ENCODE measurements around the gene KRTAP10-8. TPM values are rescaled to one million over a fixed set of nuclear protein-coding genes. Genes with fewer than 3 reads are reported as not detected.
"Not testable (repeated sequence)": the region's sequence is repeated elsewhere in the genome, so short reads cannot be mapped to it uniquely, and the experiment has no call there.

The KRTAP10-8 gene
- total RNA-seq, 1 donor from 2014 or later = not detected

GRCh38 chr21:44650973-44651675 lies 39.2 kb downstream of the KRTAP10-8 start:
- ATAC-seq (no peak), DNase-seq (ENCODE audit: missing footprints) (no peak)
- intact Hi-C loops (cut with DNase I) = no loop called here

- DNase-seq (ENCODE audit: missing footprints) (no peak), ATAC-seq (no peak)
- intact Hi-C loops (cut with DNase I) = no loop called here
Observed at GRCh38 chr21:44653123-44653522, 41.2 kb downstream of the KRTAP10-8 start.

- intact Hi-C loops (cut with DNase I) = no loop called here
- ATAC-seq (no peak), DNase-seq (ENCODE audit: missing footprints) (no peak)
Observed at GRCh38 chr21:44653656-44654575, 42.0 kb downstream of the KRTAP10-8 start.

DNA sequence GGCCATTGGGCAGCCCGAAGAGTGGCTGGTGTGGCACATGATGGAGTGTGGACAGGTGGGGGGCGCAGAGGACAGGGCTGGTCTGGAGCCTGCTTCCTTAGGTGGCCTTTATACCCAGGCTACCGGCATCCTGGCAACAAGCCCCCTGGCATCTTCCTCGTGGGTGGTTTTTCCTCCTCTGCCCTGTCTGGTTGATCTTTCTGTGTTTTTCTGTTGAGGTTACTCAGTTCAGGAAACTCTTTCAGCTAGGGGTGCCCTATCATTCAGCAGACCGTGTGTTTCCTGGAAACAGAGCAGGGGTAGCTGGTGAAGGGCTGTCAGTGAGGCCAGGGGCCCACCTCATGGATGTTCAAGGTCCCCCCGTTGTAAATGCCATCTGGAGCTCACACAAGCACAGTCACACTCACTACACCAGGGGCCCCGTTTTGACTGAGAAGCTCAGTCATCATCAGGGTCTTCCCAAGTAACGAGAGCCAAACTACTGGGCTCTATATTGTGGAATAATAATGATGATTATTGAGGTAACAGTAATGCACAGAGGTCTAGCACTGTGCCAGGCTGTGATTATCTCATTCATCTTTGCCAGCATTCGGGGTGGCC lies 42.8 kb downstream of the KRTAP10-8 start, which contains the start of gene KRTAP12-4:
TSS of gene KRTAP12-4 (minus strand) at position 84 of the 600 bp plus-strand sequence. CDS start at position 39, 45 bp downstream.
- no peak for ATAC-seq
- intact Hi-C loops (cut with DNase I) = no loop called here
- DNase-seq (ENCODE audit: missing footprints) = no peak

DNA sequence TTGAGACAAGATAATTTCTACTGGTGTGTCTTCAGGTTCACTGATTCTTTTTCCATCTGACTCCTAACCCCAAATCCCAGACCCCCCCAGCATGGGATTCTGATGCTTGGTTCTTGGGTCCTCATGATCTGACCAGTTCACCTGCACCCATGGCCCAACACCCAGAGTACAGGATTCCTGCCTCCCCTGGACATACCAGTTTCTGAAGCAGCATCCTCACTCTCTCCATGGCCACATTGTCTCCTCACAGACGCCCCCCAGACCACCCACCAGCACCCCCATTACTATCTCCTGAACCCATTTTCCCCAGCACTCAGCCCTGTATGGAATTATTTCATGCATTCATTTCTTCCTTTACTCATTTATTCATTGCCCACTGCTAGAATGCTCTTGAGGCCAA lies 45.0 kb downstream of the KRTAP10-8 start:
- DNase-seq (ENCODE audit: missing footprints) = no peak
- ATAC-seq = no peak
- intact Hi-C loops (cut with DNase I) = no loop called here

GRCh38 chr21:44657635-44658540 lies 46.0 kb downstream of the KRTAP10-8 start, which contains the start of gene KRTAP12-3:
Gene KRTAP12-3, plus strand, starts transcription at chr21:44657932. Its CDS starts 48 bp downstream, at chr21:44657980.
- ATAC-seq = no peak
- no peak for DNase-seq (ENCODE audit: missing footprints)
- intact Hi-C loops (cut with DNase I) = no loop called here

GRCh38 chr21:44658541-44658910 lies 46.6 kb downstream of the KRTAP10-8 start:
- ATAC-seq (no peak), DNase-seq (ENCODE audit: missing footprints) (no peak)
- intact Hi-C loops (cut with DNase I) = no loop called here

- DNase-seq (ENCODE audit: missing footprints) = no peak
- no peak for ATAC-seq
- intact Hi-C loops (cut with DNase I) = no loop called here
Observed at GRCh38 chr21:44658913-44659595, 47.2 kb downstream of the KRTAP10-8 start.

DNA sequence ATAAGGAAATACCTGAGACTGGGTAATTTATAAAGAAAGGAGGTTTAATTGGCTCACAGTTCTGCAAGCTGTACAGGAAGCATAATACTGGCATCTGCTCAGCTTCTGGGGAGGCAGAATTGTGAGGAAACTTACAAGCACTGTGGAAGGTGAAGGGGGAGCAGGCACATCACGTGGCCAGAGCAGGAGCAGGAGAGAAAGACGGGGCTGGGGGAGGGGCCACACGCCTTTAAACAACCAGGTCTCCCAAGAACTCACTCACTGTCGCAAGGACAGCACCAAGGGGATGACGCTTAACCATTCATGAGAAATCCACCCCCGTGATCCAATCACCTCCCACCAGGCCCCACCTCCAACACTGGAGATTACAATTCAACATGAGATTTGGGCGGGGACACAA lies 49.7 kb downstream of the KRTAP10-8 start:
- DNase-seq (ENCODE audit: missing footprints); ATAC-seq; intact Hi-C loops (cut with DNase I): not testable (repeated sequence)

Other genes starting within 250 kb of the KRTAP10-8 start
- 3.3 TPM for gene LRRC3, start 156.6 kb upstream of the KRTAP10-8 start, total RNA-seq
- gene KRTAP10-1, start 71.9 kb upstream of the KRTAP10-8 start, total RNA-seq = not detected
- gene KRTAP10-2, start 60.6 kb upstream of the KRTAP10-8 start, total RNA-seq = not detected
- gene KRTAP10-3, start 53.3 kb upstream of the KRTAP10-8 start, total RNA-seq = not detected
- gene KRTAP10-4, start 38.4 kb upstream of the KRTAP10-8 start, total RNA-seq = not detected
- gene KRTAP10-5, start 31.5 kb upstream of the KRTAP10-8 start, total RNA-seq = not detected
- gene KRTAP10-6, start 19.6 kb upstream of the KRTAP10-8 start, total RNA-seq = not detected
- gene KRTAP10-7, start 11.5 kb upstream of the KRTAP10-8 start, total RNA-seq = not detected
- gene KRTAP10-9, start 15.0 kb downstream of the KRTAP10-8 start, total RNA-seq = not detected
- not detected for gene KRTAP10-10, start 25.3 kb downstream of the KRTAP10-8 start, total RNA-seq
- gene KRTAP10-11, start 34.3 kb downstream of the KRTAP10-8 start, total RNA-seq = not detected
- not detected for gene KRTAP12-4, start 42.6 kb downstream of the KRTAP10-8 start, total RNA-seq
- gene KRTAP12-3, start 45.9 kb downstream of the KRTAP10-8 start, total RNA-seq = not detected
- gene KRTAP12-2, start 54.8 kb downstream of the KRTAP10-8 start, total RNA-seq = not detected
- not detected for gene KRTAP12-1, start 70.1 kb downstream of the KRTAP10-8 start, total RNA-seq
- gene KRTAP10-12, start 85.1 kb downstream of the KRTAP10-8 start, total RNA-seq = not detected
- 0.65 TPM for gene TSPEAR, start 99.5 kb downstream of the KRTAP10-8 start, total RNA-seq
- 66.6 TPM for gene UBE2G2, start 189.7 kb downstream of the KRTAP10-8 start, total RNA-seq
- 73.9 TPM for gene SUMO3, start 206.0 kb downstream of the KRTAP10-8 start, total RNA-seq